H9 (cell line): ENCODE results near the gene SLC16A2. TPM values are rescaled to one million over a fixed set of nuclear protein-coding genes. Genes with fewer than 3 reads are reported as not detected.

Experiments used
- DNase-seq: peaks from one replicate; pipeline ENCODE4 v3.0.0-alpha.2; 2017
- H2AFZ ChIP-seq: one replicate; pipeline ENCODE4 v1.6.1; 2013; ENCODE audit warnings: mild to moderate bottlenecking, low read length, control low read depth, moderate library complexity
- H2AK5ac ChIP-seq: 2 replicates; pipeline ENCODE4 v1.6.1; 2013; ENCODE audit warnings: low read length, control low read depth, mixed read lengths; ENCODE audit not compliant: insufficient read length
- H2BK120ac ChIP-seq: one replicate; pipeline ENCODE4 v1.6.1; 2013; ENCODE audit warnings: low read depth, mild to moderate bottlenecking, low read length, control low read depth, inconsistent platforms; ENCODE audit not compliant: poor library complexity, severe bottlenecking
- H2BK12ac ChIP-seq: 2 replicates; pipeline ENCODE4 v1.6.1; 2013; ENCODE audit warnings: low read length, control low read depth, mixed read lengths, low read depth; ENCODE audit not compliant: insufficient read length
- H2BK15ac ChIP-seq: 2 replicates; pipeline ENCODE4 v1.6.1; 2013; ENCODE audit warnings: low read depth, low read length, control low read depth
- H2BK20ac ChIP-seq: one replicate; pipeline ENCODE4 v1.6.1; 2013; ENCODE audit warnings: low read depth, mild to moderate bottlenecking, low read length, control low read depth, inconsistent platforms; ENCODE audit not compliant: poor library complexity, severe bottlenecking
- H2BK5ac ChIP-seq: 2 replicates; pipeline ENCODE4 v1.6.1; 2013; ENCODE audit warnings: low read length, control low read depth, mixed read lengths; ENCODE audit not compliant: insufficient read length
- H3K14ac ChIP-seq: 2 replicates; pipeline ENCODE4 v1.6.1; 2013; ENCODE audit warnings: low read length, control low read depth; ENCODE audit not compliant: insufficient read depth
- H3K18ac ChIP-seq: 2 replicates; pipeline ENCODE4 v1.6.1; 2013; ENCODE audit warnings: low read depth, mild to moderate bottlenecking, mixed read lengths, low read length, control low read depth; ENCODE audit not compliant: insufficient read length
- H3K23ac ChIP-seq: 2 replicates; pipeline ENCODE4 v1.6.1; 2013; ENCODE audit warnings: low read length, control low read depth, mixed read lengths, low read depth; ENCODE audit not compliant: insufficient read length
- H3K23me2 ChIP-seq: 2 replicates; pipeline ENCODE4 v1.6.1; 2013; ENCODE audit warnings: low read depth, mild to moderate bottlenecking, mixed read lengths, low read length, control low read depth; ENCODE audit not compliant: insufficient read length, poor library complexity, severe bottlenecking
- H3K27ac ChIP-seq: 2 replicates; pipeline ENCODE4 v1.5.1; 2013; ENCODE audit warnings: low read length, control low read depth, mixed read lengths, low read depth; ENCODE audit not compliant: insufficient read length
- H3K27me3 ChIP-seq: 2 replicates; pipeline ENCODE4 v1.6.1; 2013; ENCODE audit warnings: low read length, control low read depth, inconsistent platforms; ENCODE audit not compliant: insufficient read depth
- H3K4ac ChIP-seq: 2 replicates; pipeline ENCODE4 v1.6.1; 2013; ENCODE audit warnings: low read depth, mild to moderate bottlenecking, control low read depth, inconsistent platforms, low read length, moderate library complexity
- H3K4me1 ChIP-seq: 2 replicates; pipeline ENCODE4 v1.6.1; 2013; ENCODE audit warnings: low read length, control low read depth, inconsistent platforms; ENCODE audit not compliant: insufficient read depth
- H3K4me2 ChIP-seq: 2 replicates; pipeline ENCODE4 v1.6.1; 2013; ENCODE audit warnings: low read length, control low read depth, mixed read lengths; ENCODE audit not compliant: insufficient read length, insufficient read depth
- H3K56ac ChIP-seq: 2 replicates; pipeline ENCODE4 v1.6.1; 2013; ENCODE audit warnings: low read depth, mild to moderate bottlenecking, mixed read lengths, low read length, control low read depth; ENCODE audit not compliant: insufficient read length
- H3K79me1 ChIP-seq: 2 replicates; pipeline ENCODE4 v1.6.1; 2013; ENCODE audit warnings: low read depth, mild to moderate bottlenecking, moderate library complexity, low read length, control low read depth, inconsistent platforms; ENCODE audit not compliant: insufficient read depth, poor library complexity, severe bottlenecking
- H3K79me2 ChIP-seq: 2 replicates; pipeline ENCODE4 v1.6.1; 2013; ENCODE audit warnings: low read length, control low read depth, inconsistent platforms; ENCODE audit not compliant: insufficient read depth
- H3K9ac ChIP-seq: 2 replicates; pipeline ENCODE4 v1.6.1; 2013; ENCODE audit warnings: low read length, control low read depth, mixed read lengths; ENCODE audit not compliant: insufficient read length; ENCODE audit errors: extremely low read depth
- H3K9me3 ChIP-seq: one replicate; pipeline ENCODE4 v1.6.1; 2013; ENCODE audit warnings: low read depth, low read length, inconsistent platforms; ENCODE audit not compliant: control insufficient read depth
- H3T11ph ChIP-seq: one replicate; pipeline ENCODE4 v1.6.1; 2013; ENCODE audit warnings: mild to moderate bottlenecking, low read length, control low read depth, inconsistent platforms
- H4K20me1 ChIP-seq: one replicate; pipeline ENCODE4 v1.6.1; 2013; ENCODE audit not compliant: control insufficient read depth, insufficient read length, insufficient read depth
- H4K5ac ChIP-seq: 2 replicates; pipeline ENCODE4 v1.6.1; 2013; ENCODE audit warnings: low read depth, mild to moderate bottlenecking, mixed read lengths, low read length, control low read depth; ENCODE audit not compliant: insufficient read length
- H4K8ac ChIP-seq: replicated peaks from 2 replicates; pipeline ENCODE4 v1.6.1; 2013; ENCODE audit warnings: low read length, control low read depth, mixed read lengths, low read depth; ENCODE audit not compliant: insufficient read length
- H4K91ac ChIP-seq: 2 replicates; pipeline ENCODE4 v1.6.1; 2013; ENCODE audit warnings: low read depth, mild to moderate bottlenecking, moderate library complexity, mixed read lengths, low read length, control low read depth; ENCODE audit not compliant: insufficient read length
- H3K27ac Mint-ChIP-seq, 3 experiments: 2 replicates in 2 of 3; 3 replicates in 1 of 3; pipeline ENCODE4 v1.8.0; 2020 to 2021; ENCODE audit warnings: mixed read lengths in 3 of 3, mild to moderate bottlenecking in 1 of 3, moderate library complexity in 1 of 3
- H3K27me3 Mint-ChIP-seq: 2 replicates; pipeline ENCODE4 v1.8.0; 2021; ENCODE audit warnings: low read depth, mild to moderate bottlenecking, moderate library complexity, mixed read lengths
- H3K36me3 Mint-ChIP-seq, 3 experiments: 2 replicates in 2 of 3; 3 replicates in 1 of 3; pipeline ENCODE4 v1.8.0; 2020 to 2021; ENCODE audit warnings: low read depth in 3 of 3, mixed read lengths in 3 of 3; ENCODE audit not compliant: insufficient read depth in 1 of 3
- H3K4me1 Mint-ChIP-seq, 2 experiments: 2 replicates each; pipeline ENCODE4 v1.8.0; 2020; ENCODE audit warnings: mixed read lengths in 2 of 2
- H3K4me3 Mint-ChIP-seq, 2 experiments: 2 replicates in 1 of 2; 3 replicates in 1 of 2; pipeline ENCODE4 v1.8.0; 2020 to 2021; ENCODE audit warnings: mild to moderate bottlenecking in 2 of 2, mixed read lengths in 2 of 2, moderate library complexity in 1 of 2
- H3K9me3 Mint-ChIP-seq, 2 experiments: 2 replicates in 1 of 2; 3 replicates in 1 of 2; pipeline ENCODE4 v1.8.0; 2020; ENCODE audit warnings: mild to moderate bottlenecking in 2 of 2, mixed read lengths in 2 of 2, moderate library complexity in 1 of 2
- WGBS: extraction: QIAGEN DNeasy Blood & Tissue Kit; methylation state at CpG from one replicate; pipeline ENCODE4 v1.1.7; 2013; ENCODE audit warnings: missing lambda C conversion rate, low lambda C conversion rate, mixed read lengths; ENCODE audit not compliant: insufficient read length; ENCODE audit errors: extremely low coverage; 5-methylcytosine and 5-hydroxymethylcytosine counted together
- total RNA-seq: library from RNA; stranded (reverse); gene quantifications from 2 replicates; pipeline ENCODE4 v1.2.1, GENCODE V29; 2021
- TF ChIP-seq, protein P1 (sequence below): fragments of 200-600 bp; sonication (generic); conservative IDR thresholded peaks from 3 replicates; pipeline ENCODE4 v1.8.0; 2021; ENCODE audit warnings: antibody characterized with exemption, mild to moderate bottlenecking

The SLC16A2 gene
- total RNA-seq, 1 experiment from 2014 or later: 17.1 TPM

DNA sequence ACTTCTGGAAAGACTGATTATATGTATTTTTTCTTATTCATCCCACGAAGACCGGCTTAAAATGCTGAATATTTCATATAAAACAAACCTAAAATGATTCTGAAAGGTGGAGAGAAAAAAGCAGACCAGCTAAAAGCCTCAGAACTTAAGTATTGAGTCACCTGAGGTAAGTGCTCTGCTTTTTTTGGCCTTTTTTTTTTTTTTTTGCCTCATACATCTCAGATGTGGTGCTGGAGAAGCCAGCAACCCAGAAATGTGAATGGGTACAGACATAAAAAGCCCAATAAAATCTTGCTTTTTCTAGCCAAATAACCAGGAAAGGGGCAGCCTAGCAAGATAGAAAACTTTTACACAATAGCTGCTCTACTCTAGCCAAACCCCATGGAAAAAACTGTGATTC, 136.1 kb downstream of the SLC16A2 start:
- Histone ChIP-seq H2AK5ac (no peak overlapping the region), H2BK20ac (no peak overlapping the region), H2BK15ac (no peak overlapping the region), H2BK120ac (no peak overlapping the region), H4K8ac (no peak overlapping the region), H3K56ac (no peak overlapping the region), H3K9ac (no peak overlapping the region), H3K4ac (no peak overlapping the region), H3T11ph (no peak overlapping the region), H3K14ac (no peak overlapping the region), H4K5ac (no peak overlapping the region), H4K91ac (no peak overlapping the region), H3K4me1 (no peaks in the 10 kb centered on the region; the same call in 1 of the 2 replicates), H3K18ac (no peak overlapping the region), H3K79me1 (no peaks in the 10 kb centered on the region), H2BK5ac (no peak overlapping the region), H2BK12ac (no peak overlapping the region), H3K23ac (no peak overlapping the region), H3K27me3 (no peaks in the 10 kb centered on the region), H3K4me2 (no peak overlapping the region), H2AFZ (no peak overlapping the region), H3K79me2 (no peaks in the 10 kb centered on the region), H3K27ac (no peak overlapping the region), H3K23me2 (no peaks in the 10 kb centered on the region), H4K20me1 (no peaks in the 10 kb centered on the region), H3K9me3 (peaks cover 20% of the 10 kb centered on the region)
- Mint-ChIP-seq H3K27ac (no peak overlapping the region), H3K27me3 (peaks cover 1% of the 10 kb centered on the region), H3K4me3 (no peak overlapping the region; a peak in 1 of 5 replicates), H3K9me3 (peaks cover 46 to 54% of the 10 kb centered on the region in 2 experiments), H3K4me1 (peaks cover 5 to 6% of the 10 kb centered on the region in 2 experiments; a peak in 3 of 4 replicates), H3K36me3 (peaks cover 0 to 4% (median 2%) of the 10 kb centered on the region in 3 experiments; a peak in 4 of 7 replicates)
- no CpG with 5 or more reads among the region's 2 CpGs for WGBS
- DNase-seq: no peak
- TF ChIP-seq, protein P1, sequence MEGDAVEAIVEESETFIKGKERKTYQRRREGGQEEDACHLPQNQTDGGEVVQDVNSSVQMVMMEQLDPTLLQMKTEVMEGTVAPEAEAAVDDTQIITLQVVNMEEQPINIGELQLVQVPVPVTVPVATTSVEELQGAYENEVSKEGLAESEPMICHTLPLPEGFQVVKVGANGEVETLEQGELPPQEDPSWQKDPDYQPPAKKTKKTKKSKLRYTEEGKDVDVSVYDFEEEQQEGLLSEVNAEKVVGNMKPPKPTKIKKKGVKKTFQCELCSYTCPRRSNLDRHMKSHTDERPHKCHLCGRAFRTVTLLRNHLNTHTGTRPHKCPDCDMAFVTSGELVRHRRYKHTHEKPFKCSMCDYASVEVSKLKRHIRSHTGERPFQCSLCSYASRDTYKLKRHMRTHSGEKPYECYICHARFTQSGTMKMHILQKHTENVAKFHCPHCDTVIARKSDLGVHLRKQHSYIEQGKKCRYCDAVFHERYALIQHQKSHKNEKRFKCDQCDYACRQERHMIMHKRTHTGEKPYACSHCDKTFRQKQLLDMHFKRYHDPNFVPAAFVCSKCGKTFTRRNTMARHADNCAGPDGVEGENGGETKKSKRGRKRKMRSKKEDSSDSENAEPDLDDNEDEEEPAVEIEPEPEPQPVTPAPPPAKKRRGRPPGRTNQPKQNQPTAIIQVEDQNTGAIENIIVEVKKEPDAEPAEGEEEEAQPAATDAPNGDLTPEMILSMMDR: no peak
